Uterus (tissue), 4 donors: ENCODE data around the gene MICAL1. TPM values are rescaled to one million over a fixed set of nuclear protein-coding genes. Genes with fewer than 3 reads are reported as not detected.

ENCODE experiments used
- DNase-seq, 2 donors: peaks; one replicate each; pipeline ENCODE4 v3.0.0-alpha.2; 2019 to 2020
- H3K27ac ChIP-seq, 2 donors: fragments of 200-600 bp; sonication (generic); 1 replicate in 1 of 2; 2 replicates in 1 of 2; pipeline ENCODE4 v1.5.1; 2016 to 2018
- H3K27me3 ChIP-seq, 2 donors: fragments of 200-600 bp; sonication (generic); one replicate each; pipeline ENCODE4 v1.5.1; 2018 to 2019; ENCODE audit warnings: control low read depth in 1 of 2
- H3K36me3 ChIP-seq, 2 donors: fragments of 200-600 bp; sonication (generic); one replicate each; pipeline ENCODE4 v1.5.1; 2019; ENCODE audit warnings: control low read depth in 1 of 2
- H3K4me1 ChIP-seq, 2 donors: fragments of 200-600 bp; sonication (generic); one replicate each; pipeline ENCODE4 v1.5.1; 2018 to 2019; ENCODE audit warnings: control low read depth in 1 of 2
- H3K4me3 ChIP-seq, 2 donors: fragments of 200-600 bp; sonication (generic); 1 replicate in 1 of 2; 2 replicates in 1 of 2; pipeline ENCODE4 v1.5.1; 2018 to 2019; ENCODE audit warnings: mild to moderate bottlenecking in 1 of 2
- H3K9me3 ChIP-seq, 2 donors: fragments of 200-600 bp; sonication (generic); one replicate each; pipeline ENCODE4 v1.5.1; 2019; ENCODE audit warnings: control low read depth in 1 of 2
- POLR2A ChIP-seq, 2 donors: fragments of 450-650 bp; IDR thresholded peaks; one replicate each; pipeline ENCODE4 v1.6.1; 2016; ENCODE audit warnings: antibody characterized with exemption in 2 of 2, mild to moderate bottlenecking in 1 of 2, moderate library complexity in 1 of 2
- intact Hi-C: fragments of 100-400 bp; cut with DNase I; formaldehyde crosslinking; loops from one replicate; pipeline ENCODE4 v1.15.1; 2023; ENCODE audit warnings: low total_unique reads
- total RNA-seq, 4 donors: library from RNA; depleted of rRNA in 3 of 4; stranded (reverse); fragments of >200 nt in 3 of 4; gene quantifications; one replicate each; pipeline versions ENCODE4 v1.1.0 to v1.2.4, GENCODE V29; 2014 to 2023
- TF ChIP-seq, protein P1 (sequence below), 4 experiments: fragments of 200-600 bp in 2 of 4; fragments of 450-650 bp in 2 of 4; sonication (generic) in 2 of 4; IDR thresholded peaks; one replicate each; pipeline ENCODE4 v1.5.1; 2016 to 2019; ENCODE audit warnings: antibody characterized with exemption in 4 of 4, mild to moderate bottlenecking in 2 of 4, moderate library complexity in 1 of 4
- donor health status: DM: yes; HTN: yes; CAD: no.

The MICAL1 gene
- total RNA-seq, 4 donors from 2014 or later, result 27.2 to 46.1 (median 36.2) TPM

DNA sequence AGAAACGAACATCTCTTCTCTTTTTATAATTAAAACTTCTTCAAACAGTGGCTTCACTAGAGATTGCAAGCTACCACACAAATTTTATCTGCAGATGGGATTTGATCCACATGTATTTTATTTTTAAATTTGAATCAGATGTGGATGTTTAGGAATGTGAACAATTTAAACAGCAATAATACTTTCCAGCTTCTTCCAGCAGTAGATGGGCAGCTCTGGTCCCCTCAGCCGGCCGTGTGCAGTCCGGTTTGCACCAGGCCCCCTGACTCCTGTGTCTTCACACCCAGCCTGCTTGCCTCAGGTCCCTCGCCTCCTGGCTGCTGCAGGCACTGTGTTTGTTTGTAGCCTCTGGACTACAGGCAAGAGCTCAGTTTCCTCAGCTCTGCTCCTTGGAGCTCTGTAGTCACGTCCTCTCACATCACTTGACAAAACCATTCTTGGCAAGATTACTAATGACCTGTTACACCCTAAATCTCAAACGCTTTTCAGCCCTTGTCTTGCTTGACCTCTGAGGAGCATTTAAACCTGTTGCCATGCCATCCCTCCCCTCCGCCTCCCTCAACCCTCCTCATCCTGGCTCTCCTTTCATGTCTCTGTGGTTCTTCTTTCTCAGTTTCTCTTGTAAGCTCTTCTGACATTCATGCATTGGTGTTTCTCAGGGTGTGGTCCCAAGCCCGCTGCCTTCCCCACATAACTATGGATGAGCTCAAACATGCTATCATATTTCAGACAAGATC, 40.6 kb upstream of the MICAL1 start:
- Histone ChIP-seq H3K4me3 (no peak overlapping the region), H3K4me1 (no peaks in the 10 kb centered on the region), H3K27me3 (no peaks in the 10 kb centered on the region), H3K9me3 (no peaks in the 10 kb centered on the region), H3K27ac (no peak overlapping the region), H3K36me3 (no peaks in the 10 kb centered on the region)
- TF ChIP-seq, protein P1, sequence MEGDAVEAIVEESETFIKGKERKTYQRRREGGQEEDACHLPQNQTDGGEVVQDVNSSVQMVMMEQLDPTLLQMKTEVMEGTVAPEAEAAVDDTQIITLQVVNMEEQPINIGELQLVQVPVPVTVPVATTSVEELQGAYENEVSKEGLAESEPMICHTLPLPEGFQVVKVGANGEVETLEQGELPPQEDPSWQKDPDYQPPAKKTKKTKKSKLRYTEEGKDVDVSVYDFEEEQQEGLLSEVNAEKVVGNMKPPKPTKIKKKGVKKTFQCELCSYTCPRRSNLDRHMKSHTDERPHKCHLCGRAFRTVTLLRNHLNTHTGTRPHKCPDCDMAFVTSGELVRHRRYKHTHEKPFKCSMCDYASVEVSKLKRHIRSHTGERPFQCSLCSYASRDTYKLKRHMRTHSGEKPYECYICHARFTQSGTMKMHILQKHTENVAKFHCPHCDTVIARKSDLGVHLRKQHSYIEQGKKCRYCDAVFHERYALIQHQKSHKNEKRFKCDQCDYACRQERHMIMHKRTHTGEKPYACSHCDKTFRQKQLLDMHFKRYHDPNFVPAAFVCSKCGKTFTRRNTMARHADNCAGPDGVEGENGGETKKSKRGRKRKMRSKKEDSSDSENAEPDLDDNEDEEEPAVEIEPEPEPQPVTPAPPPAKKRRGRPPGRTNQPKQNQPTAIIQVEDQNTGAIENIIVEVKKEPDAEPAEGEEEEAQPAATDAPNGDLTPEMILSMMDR (IDR thresholded peaks at IDR 0.05), result no peak
- TF ChIP-seq POLR2A (IDR thresholded peaks at IDR 0.05), result no peak
- intact Hi-C loops, result no loop called here
- DNase-seq, result no peak

DNA sequence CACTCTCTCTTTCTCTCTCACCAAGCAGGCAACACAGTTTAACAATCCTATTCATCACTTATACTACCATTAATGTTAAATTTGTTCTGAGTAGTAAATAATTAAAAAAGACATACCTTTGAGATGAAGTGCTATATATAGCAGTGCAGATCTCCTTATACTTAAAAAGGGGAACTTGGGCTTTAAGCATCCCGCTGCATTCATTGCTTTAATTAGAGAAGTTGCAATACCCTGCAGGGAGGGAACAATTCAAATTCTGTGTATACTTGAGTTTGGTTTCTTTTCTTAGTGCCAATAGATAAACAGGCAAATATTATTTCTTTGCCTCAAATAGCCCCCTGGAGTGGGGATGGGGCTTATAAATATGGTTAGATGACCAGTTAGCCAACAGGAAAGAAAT, 38.3 kb upstream of the MICAL1 start:
- H3K9me3 ChIP-seq, result no peaks in the 10 kb centered on the region
- no peak overlapping the region for H3K4me3 ChIP-seq
- no peaks in the 10 kb centered on the region for H3K36me3 ChIP-seq
- TF ChIP-seq, protein P1 (IDR thresholded peaks at IDR 0.05), result no peak
- no peak for TF ChIP-seq POLR2A (IDR thresholded peaks at IDR 0.05)
- no peaks in the 10 kb centered on the region for H3K4me1 ChIP-seq
- no peak for DNase-seq
- H3K27me3 ChIP-seq, result no peaks in the 10 kb centered on the region
- intact Hi-C loops, result no loop called here
- no peak overlapping the region for H3K27ac ChIP-seq

DNA sequence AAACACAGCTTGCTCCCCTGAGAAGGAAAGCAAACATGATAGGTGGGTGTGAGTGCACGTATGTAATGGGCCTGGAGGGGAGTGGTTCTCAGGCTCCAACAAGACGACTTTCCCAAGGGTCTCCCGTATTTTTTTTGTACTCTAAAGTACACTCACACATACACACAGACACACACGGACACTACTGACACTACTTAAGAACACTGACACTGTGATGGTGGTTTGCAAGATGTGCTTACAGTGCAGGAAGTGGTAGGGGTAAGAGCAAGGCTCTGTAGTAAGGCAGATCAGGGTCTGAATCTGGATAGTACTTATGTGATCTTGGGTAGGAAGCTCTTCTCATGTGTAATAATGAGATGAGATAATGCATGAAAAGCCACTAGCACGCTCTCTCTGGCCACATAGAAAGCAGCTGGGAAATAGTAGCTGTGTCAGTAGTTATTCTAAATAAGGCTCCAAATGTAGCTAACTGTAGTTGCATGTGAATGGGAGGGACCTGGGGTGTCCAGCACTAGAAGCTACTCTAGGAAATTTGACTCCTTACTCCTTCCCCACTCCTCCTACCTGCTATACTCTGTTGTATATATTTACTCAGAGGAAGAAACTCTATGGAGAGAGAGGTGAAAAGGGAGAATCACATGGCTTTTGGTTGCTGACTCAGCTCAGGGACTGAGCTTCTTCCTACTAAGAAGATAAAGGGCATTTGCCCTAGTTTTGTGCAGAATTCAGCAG, 35.8 kb upstream of the MICAL1 start:
- TF ChIP-seq, protein P1 (IDR thresholded peaks at IDR 0.05), result no peak
- TF ChIP-seq POLR2A (IDR thresholded peaks at IDR 0.05), result no peak
- intact Hi-C loops, result no loop called here
- Histone ChIP-seq H3K9me3 (no peaks in the 10 kb centered on the region), H3K36me3 (no peaks in the 10 kb centered on the region), H3K27ac (no peak overlapping the region), H3K4me3 (no peak overlapping the region), H3K4me1 (no peaks in the 10 kb centered on the region), H3K27me3 (no peaks in the 10 kb centered on the region)
- DNase-seq, result no peak

DNA sequence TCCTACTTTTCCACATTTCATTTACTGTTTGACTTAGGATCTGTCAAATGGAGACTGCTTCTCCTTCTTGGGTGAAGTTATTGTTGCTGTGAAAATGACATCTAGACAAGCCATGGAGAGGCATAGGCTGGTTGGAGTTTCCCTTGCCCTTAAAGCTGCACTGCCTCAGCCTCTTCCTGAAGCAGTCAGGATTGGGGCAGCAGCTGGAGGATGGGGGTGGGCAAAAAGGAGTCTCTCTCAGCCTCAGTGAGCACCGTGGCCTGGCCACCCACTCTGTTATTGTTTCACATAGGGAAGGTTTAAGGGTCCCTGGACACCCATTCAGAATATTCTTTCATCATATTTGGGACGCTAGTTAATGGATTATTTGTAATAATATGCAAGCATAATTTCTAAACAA, 35.1 kb upstream of the MICAL1 start:
- Histone ChIP-seq H3K4me1 (no peaks in the 10 kb centered on the region), H3K4me3 (no peak overlapping the region), H3K9me3 (no peaks in the 10 kb centered on the region), H3K36me3 (no peaks in the 10 kb centered on the region), H3K27ac (no peak overlapping the region), H3K27me3 (no peaks in the 10 kb centered on the region)
- no peak for TF ChIP-seq POLR2A (IDR thresholded peaks at IDR 0.05)
- TF ChIP-seq, protein P1 (IDR thresholded peaks at IDR 0.05), result no peak
- intact Hi-C loops, result no loop called here
- DNase-seq, result no peak

DNA sequence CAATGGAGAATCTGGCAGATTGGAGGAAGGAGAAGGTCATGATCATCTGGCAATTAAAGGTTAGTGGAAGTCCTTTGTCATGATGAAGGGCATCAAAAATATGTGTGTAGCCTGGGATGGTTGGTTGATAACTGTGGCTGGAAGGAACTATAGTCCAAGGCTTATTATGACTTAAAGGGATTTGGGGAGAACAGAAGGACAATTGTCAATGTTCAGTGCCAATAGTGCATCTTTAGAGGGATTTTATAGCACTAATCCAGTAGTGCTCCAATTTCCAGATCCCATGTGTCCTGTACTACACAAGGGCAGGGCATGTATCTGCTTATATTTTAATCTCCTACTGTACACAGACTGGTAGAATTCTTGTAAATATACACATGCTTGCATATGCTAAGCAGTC, 32.4 kb upstream of the MICAL1 start:
- DNase-seq, result no peak
- no peaks in the 10 kb centered on the region for H3K27me3 ChIP-seq
- H3K4me1 ChIP-seq, result no peaks in the 10 kb centered on the region
- H3K4me3 ChIP-seq, result no peak overlapping the region
- intact Hi-C loops, result no loop called here
- H3K36me3 ChIP-seq, result no peaks in the 10 kb centered on the region
- no peak overlapping the region for H3K27ac ChIP-seq
- no peaks in the 10 kb centered on the region for H3K9me3 ChIP-seq
- TF ChIP-seq, protein P1 (IDR thresholded peaks at IDR 0.05), result no peak
- no peak for TF ChIP-seq POLR2A (IDR thresholded peaks at IDR 0.05)
